ENCODE measurements around the gene IRS2.

IRS2 gene

GRCh38 chr13:109704771-109705635 is 81.4 kb downstream of the IRS2 start:
- Histone ChIP-seq H3K27ac (no peak overlapping the region), H3K9me3 (ENCODE audit: low read depth, low read length) (no peaks in the 10 kb centered on the region), H3K36me3 (ENCODE audit: insufficient read depth, low read length) (no peaks in the 10 kb centered on the region), H3K4me3 (no peak overlapping the region), H3K9ac (ENCODE audit: insufficient read length) (no peak overlapping the region)
- no peak for DNase-seq (ENCODE audit: low read depth, low spot score)
- TF ChIP-seq POLR2AphosphoS5 (IDR thresholded peaks at IDR 0.05; ENCODE audit: borderline replicate concordance, low read depth, low read length) = no peak
- no peak for TF ChIP-seq FOXP2 (optimal IDR thresholded peaks at IDR 0.05; ENCODE audit: control extremely low read depth, extremely low read length, insufficient read depth)
- TF ChIP-seq EZH2 (IDR thresholded peaks at IDR 0.05) = no peak

- Histone ChIP-seq H3K36me3 (ENCODE audit: insufficient read depth, low read length) (no peaks in the 10 kb centered on the region), H3K9ac (ENCODE audit: insufficient read length) (no peak overlapping the region), H3K9me3 (ENCODE audit: low read depth, low read length) (no peaks in the 10 kb centered on the region), H3K4me3 (no peak overlapping the region), H3K27ac (no peak overlapping the region)
- no peak for DNase-seq (ENCODE audit: low read depth, low spot score)
- TF ChIP-seq EZH2 (IDR thresholded peaks at IDR 0.05) (no peak), POLR2AphosphoS5 (IDR thresholded peaks at IDR 0.05; ENCODE audit: borderline replicate concordance, low read depth, low read length) (no peak), FOXP2 (optimal IDR thresholded peaks at IDR 0.05; ENCODE audit: control extremely low read depth, extremely low read length, insufficient read depth) (no peak)
These were observed 83.1 kb downstream of the IRS2 start for GRCh38 chr13:109703250-109703649.
